HG03354 (cell line): ENCODE measurements around the gene WDSUB1.

Experiments used
- ATAC-seq: cut with Tn5 transposase; IDR thresholded peaks from one replicate; pipeline ENCODE4 v1.9.1; 2021; ENCODE audit warnings: mild to moderate bottlenecking; ENCODE audit not compliant: unreplicated experiment, poor library complexity, severe bottlenecking

The WDSUB1 gene

DNA sequence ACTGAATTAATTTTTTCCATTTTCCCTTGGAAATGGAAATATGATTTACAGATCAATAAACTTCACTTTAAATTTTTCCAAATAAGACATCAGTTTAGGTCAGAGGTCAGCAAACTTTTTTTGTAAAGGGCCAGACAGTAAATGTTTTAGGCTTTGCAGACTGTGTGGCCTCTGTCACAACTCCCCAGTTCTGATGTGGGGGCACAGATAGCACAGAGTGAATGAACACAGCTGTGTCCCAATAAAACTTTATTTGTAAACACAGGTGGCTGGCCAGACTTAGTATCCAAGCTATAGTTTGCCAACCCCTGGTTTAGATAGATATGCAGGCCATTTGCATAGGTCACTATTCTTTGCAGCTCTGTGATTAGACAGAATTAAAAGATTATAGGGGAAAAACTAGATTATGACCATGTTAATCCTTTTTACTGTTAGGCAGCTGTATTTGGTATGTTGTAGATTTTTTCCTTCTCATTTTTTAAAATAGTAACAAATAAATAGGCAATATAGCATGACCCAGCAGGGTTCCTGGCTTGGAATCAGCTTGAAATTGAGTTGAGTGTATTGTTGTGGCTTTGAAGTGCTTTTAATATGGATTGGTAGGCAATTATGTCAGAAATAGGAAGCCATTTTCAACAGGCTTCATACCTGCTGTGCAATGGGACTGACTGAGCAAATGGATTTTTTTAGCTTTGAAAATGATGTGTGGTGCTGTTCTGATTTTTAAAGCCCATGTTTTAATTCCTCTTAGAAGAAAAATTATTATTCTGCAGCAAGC is 59.7 kb downstream of the WDSUB1 start:
- no peak for ATAC-seq

DNA sequence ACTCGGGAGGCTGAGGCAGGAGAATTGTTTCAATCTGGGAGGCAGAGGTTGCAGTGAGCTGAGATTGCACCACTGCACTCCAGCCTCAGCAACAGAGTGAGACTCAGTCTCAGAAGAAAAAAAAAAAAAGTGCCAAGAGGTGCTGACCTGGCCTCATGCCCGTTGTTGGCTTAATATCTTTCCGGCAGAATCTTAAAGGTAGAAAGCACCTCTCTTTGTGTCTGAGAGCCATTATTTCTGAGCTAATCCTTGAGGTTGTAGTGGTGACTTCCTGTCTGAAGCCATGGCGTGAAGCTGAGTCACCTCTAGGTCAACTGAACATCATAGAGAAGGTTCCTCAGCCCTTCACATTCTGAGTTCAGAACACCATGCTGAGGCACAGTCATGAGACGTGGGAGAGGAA is 60.4 kb downstream of the WDSUB1 start:
- no peak for ATAC-seq

DNA sequence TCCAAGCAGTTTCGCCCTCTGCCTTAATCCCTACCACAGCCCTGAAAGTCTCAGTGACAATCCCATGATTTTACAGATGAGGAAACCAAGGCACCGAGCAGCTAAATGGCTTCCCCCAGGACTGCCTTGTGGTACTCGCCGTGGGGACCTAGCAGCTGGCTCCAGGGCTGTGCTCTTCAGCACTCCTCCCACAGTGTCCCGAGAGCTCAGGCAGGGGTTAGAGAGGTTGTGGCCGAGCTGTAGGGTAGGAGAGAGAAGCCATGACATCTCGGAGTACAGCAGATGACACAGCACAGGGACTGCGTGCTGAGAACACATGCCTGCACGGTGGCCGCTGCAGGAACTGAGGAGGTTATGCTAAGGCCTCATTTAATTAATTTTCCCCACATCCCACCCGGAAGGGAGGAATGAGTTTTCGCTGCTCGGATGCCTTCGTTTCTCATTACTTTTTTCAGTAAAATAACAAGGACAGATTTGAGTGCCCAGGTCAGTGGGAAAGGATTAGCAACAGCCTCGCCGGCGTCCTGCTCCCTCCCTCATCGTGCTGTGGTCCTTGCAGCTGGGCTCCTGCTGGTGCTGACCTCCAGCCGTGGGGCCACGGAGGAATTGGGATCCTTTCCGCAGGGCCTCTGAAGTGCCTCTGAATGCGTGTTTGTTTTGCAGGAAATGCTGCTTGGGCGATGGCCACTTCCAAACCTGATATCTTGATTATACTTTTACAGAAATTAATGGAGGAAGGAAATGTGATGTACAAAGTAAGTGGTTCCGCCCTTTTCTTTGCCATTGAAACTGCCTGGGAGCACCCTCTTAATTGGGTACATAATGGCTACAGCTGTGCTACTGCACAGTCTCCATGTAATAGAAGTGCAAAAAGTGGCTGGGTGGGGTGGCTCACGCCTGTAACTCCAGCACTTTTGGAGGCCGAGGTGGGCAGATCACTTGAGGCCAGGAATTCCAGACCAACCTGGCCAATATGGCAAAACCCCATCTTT is 61.2 kb downstream of the WDSUB1 start:
- no peak for ATAC-seq

DNA sequence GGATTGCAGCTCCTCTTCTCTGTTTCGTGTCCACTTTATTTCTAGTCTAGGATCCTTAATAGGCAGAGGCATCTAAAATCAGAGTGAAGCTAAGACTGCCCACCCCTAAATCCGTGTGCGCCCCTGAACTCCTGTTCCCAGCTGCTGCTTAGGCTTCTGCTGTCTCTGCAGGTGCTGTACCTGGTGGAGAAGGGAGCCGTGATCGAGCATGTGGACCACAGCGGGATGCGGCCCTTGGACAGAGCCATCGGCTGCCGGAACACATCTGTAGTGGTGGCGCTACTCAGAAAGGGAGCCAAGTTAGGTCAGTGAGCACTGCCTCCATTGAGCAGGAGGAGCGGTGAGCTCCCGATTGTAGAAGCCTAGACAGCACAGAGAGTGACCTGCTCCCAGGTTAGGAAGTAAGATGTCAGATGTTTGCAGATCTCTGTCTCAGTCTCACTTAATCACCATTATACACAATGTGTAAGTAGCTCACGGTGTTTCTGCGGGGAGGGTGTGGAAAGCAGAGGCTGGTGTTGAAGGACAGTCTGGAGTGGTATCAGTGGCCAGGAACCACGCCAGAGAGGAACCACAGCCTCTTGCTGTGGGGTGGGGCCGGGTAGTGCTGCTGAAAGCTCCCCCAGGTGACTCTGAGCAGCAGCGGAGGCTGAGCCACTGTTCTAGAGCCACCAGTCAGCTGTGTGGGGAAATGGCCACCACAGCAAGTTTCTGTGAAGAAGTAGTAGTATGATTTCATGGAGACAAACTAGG is 62.3 kb downstream of the WDSUB1 start:
- no peak for ATAC-seq

DNA sequence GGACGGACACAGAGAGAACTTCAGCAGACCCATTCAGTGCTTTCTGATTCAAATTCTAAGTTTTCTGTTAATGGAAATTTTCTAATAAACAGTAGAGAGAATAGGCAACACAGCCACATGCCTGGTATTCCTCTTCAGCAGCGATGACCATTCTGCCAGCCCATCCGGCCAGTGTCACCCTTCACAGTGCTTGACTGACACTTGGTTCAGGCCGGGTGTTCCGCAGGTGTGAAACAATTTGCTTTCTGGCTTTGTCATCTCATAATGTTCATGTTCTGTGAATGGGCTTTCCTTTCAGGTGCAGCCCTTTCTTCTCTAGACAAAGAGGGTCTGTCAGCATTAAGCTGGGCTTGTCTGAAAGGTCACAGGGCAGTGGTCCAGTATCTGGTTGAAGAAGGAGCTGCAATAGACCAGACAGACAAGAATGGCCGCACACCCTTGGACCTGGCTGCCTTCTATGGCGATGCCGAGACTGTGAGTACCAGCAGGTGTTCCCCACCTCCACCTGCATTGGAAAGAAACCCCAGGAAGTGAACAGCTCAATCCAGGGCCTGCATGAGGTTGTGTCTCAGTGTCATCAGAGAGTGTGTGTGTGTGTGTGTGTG is 67.0 kb downstream of the WDSUB1 start:
- ATAC-seq, result no peak

DNA sequence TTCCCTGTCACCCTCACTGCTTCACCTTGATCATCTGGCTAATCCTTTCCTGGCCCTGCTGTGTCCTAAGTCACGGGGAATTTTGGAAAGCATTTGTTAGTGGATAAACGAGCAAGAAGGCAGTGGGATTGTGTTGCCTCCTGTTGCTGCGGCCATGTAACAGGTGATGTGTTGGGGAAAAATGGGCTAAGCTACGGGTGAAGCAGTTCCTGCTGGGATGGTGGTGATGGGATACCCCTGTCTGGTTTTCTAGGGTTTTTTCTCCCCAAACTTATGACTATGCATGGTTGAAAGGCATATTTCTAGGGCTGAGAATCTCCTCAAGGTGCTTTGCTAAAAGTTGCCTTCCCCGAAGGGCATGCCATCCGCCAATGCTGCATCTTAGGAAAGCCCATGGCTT is 68.1 kb downstream of the WDSUB1 start:
- ATAC-seq, result no peak

DNA sequence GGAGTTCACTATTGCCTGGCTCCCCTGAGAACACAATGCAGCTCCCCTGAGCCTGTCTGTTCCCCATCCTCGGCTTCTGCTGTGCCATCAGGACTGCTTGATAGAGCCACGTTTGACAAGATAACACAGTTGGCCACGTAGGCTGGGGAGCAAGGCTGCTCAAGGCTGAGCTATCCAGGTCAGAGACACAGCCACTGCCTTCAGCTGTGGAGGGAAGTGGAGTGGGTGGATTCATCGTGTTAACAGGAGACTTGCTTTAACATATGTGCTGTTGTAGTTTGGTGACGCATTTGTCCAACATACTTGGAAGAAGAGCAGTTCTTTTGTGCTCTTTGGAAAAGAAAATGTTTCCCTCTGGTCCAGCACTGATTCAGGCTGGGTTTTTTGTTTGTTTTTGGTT is 68.8 kb downstream of the WDSUB1 start:
- ATAC-seq, result no peak

DNA sequence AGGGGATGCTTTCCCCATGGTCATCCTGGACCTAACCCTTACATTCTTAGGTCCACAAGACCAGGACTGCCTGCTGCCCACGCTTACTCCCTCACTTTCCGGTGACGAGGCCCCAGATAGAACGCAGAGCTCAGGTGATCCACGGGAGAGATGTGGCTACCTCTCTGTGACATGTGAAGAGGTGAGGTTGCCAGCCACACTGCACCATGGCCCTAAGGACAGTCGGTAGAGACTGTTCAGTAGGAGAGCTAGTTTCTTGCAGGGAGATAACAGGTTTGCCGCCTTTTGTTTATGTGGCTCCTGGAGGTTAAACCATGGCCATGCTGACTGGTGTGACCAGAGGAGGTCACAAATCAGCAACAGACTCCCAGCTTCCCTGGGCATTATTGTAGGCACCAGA is 71.4 kb downstream of the WDSUB1 start:
- no peak for ATAC-seq

DNA sequence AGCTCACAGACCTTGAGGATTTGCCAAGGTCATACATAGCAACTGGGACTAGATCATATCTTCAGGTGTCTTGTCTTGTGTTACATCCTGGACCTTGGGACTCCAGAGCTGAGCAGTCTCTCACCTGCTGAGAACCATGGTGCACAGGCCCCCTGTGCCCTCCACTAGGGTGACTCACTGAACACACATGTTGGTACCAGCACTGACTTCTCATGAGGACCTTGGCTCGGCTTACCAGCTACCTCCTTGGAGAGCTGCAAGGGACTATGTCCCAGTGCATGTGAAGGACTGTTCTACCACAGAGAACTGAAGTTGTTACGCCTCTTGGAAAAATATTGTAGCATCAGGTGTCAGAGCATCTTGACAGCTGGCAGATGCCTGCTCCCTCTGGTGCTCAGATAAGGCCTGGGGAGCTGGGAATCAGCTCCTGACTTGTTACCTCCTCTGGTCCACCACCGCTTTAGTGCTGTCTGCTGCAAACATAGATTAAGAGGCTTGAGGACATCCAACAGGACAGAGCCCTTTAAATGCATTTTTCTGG is 72.1 kb downstream of the WDSUB1 start:
- no peak for ATAC-seq

DNA sequence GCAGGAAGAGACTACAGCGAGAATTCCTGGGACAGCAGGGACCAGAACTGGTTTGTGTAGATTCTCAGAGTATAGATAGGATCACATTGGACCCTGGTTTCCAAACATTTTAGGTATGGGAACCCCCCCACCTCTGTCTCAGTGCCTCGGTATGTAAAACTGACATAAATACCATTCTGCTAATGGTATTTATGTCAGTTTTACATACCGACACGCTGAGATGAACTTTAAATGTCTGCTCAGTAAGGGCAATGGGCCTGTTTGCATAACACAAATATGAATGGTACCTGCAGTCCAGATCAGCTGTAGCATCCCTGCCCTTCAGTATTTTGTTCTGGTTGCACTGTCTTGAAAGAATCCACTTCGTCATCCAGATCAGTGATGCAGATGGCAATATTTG is 73.2 kb downstream of the WDSUB1 start:
- no peak for ATAC-seq

DNA sequence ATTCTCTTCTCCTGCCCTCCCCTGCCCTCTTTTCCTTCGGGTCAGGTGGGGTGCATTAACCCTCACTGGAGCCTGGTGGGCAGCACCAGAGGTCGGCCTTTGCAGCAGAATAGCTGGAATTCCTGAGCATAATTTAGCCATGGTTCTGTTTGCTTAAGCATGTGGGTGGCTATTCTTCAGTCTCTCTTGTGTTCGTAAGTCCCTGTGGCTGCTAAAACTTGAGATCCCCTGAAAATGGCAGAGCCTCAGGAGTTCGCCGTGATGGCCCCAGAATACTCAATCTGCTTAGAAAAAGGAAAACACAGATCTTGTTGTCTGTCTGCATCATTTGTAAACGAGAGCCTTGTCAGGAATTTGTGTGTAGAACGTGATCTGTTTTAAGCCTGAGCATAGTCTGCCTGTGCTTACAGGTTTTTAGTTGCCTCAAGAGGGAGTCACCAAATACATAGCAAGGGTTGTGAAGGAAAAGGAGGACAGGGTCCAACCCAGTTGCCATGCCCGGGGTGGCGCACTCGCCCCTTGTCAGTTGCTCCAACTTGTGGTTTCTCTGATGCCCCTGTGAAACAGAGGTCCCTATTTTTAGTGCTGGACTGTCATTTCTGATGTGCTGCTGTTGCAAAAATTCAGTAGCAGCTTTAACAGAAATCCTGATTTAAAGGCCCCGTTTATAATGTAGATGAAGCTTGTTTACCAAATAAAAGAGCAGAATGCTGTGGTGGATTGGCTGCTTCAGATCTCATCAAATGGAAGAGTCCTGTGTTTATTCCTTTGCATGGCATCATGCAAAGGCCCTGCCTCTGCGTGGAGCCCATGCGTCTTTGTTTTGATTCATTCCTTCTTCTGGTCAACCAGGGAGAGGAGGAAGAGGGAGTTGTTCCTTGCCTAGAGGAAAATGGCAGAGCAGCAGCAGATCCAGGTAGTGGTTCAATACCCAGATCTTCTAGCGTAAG is 74.8 kb downstream of the WDSUB1 start:
- no peak for ATAC-seq

DNA sequence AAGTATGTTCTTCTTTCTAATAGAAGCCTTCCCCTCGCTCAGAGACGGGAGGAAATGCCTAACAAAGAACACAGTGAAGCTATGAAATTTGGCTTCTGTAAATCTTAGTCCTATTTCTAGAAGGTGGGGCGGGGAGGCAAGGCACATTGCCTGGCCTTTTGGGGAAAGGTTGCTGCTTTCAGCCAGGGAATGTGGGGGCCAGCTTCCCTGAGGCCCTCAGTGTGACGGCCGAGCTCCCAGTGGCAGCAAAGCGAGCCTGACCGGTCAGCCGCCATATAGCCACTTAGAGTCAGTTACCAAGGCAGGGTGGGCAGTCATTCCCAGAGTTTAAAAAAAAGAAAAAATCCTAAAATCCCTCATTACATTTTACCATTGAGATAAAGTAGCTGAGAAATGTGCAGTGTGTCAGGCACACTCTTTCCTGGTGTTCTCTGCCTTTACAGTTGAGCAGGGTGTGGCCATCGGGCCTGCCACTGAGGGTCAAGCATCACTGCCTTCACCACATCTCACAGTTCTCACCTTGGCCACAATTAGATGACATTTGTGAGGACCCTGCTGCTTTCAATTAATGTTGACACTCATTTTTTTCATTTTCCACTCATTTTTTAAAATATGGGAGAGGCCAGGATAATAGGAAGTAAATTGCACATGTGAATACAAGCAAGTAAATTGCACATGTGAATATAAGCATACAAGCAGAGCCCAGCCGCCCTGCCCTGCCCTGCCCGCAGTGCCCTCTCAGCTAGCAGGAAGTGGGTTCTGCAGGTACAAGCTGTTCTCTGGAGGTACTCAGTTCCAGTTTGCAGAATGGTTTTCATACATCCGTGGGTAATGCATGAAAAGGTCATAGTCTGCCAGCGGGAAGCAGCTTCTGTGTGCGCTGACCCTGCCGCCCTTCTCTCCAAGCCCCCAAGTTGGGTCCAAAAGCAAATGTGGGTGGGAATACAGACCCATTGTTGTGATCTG is 76.9 kb downstream of the WDSUB1 start:
- peak; percentile 75 for ATAC-seq

DNA sequence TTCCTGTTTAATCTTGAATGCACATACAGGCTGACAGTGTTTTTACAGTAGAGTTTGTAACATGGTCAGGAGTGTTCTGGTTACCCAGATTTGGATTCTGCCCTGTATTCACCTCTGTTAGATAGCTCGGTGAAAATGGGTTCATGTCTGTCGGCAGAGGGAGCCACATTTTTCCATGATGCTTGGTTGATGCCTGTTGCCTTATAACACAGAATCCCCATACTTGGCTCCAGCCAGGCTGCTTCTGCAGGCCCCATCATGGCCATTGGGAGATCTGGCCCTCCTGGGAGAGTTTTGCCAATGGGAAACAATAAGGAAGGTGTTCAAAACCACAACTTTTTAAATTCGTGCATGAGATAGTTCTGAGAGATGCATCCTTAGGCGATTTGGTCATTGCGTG is 78.1 kb downstream of the WDSUB1 start:
- no peak for ATAC-seq

DNA sequence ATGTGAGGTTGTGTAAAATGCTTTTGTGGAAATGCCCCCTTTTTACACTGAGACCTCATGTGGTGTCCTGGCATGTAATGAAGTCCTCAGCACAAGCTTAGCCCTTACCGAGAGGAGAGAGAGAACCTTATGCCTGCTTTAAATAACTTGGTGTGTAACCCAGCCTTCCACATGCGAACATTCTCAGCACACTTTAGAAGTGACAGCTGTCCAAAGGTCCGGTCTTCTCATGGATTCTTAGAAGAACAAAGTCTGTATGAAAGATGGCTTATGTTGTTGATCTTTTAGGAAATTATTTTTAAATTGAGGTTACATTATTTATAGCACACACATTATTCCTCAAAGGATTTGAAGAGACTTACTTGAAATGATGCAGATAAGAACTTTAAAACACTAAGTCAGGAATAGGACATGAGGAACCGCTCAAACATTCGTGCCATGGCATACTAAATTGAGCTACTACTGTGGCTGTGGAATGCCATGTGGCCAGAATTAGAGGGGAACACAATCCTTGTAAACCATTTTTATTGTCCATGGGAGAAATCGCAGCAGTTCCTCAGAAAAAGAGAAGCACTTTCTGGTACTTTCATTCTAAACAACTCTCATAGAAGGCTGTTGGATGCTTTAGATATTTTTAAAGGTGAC is 79.6 kb downstream of the WDSUB1 start:
- ATAC-seq, result no peak

DNA sequence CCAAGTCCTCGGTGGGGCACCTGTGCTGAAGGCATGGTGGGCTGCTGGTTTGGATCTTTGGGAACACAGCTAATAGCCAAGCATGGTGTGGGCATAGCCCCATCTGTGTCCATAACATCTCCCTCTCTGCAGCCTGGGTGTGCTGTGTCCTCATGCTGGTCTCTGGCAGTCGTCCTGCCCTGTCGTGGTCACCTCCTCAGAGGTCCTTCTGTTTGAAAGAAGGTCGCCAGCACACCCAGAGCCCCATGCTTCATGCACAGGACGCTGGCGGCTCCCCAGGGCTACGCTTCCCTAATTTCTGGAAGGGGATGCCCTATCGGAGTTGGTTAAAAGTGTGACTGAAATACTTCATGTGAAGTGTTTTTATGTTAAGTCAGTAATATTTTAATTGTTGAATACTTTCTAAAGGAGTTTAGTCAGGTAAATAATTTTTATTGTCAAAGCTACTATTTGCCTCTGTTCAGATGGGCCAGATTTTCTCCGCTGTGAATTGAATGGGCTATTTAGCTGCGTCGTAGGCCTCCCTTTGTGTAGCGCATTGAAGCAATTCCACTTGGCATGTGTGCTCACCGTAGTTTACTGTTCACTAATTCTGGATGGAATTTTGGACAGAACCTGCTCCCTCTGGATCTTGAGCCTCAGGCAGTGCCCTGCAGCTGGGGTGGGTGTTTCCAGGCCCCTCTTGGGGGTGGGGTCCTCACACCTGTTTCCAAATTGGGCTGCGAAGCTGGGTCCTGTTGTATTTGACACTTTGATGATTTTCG is 81.9 kb downstream of the WDSUB1 start:
- ATAC-seq, result no peak

DNA sequence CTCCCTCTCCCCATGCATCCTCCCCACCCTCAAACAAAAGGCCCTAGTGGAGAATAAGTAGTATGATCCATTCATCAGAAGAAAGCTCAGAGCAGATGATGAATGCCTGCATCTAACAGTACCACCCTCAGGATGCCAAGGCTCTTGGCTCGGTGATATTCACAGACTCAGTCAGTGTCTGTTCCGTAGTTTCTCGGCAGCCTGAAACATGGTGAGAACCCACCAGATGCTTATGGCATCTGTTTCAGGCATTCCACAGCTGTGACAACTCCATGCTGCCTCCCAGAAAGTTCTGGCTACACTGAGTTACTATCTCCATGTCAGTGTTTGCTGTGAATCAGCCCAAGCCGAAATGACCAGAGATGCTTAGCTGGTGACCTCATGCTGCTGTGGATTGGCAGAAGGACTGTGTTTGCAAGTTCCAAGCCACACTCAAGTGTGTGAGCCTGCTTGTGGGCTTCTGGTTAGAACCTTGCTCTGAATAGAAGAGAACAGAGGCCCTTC is 83.9 kb downstream of the WDSUB1 start:
- no peak for ATAC-seq
